Motor neuron (in vitro differentiated cells): Measurements from ENCODE around the gene NUDCD3. TPM values are rescaled to one million over a fixed set of nuclear protein-coding genes. Genes with fewer than 3 reads are reported as not detected.
"Not testable (repeated sequence)": the region's sequence is repeated elsewhere in the genome, so short reads cannot be mapped to it uniquely, and the experiment has no call there.

ENCODE experiments used
- ATAC-seq, 8 experiments: fragments of 200-7000 bp; cut with Tn5 transposase; replicated peaks in 6 of 8; 2 replicates each; pipeline ENCODE4 v1.8.0; 2021; ENCODE audit warnings: mild to moderate bottlenecking in 8 of 8, moderate library complexity in 8 of 8
- H3K27ac ChIP-seq, 2 donors: fragments of 250-450 bp; sonication (Bioruptor Pico); 2 replicates each; pipeline ENCODE4 v1.9.0; 2021; ENCODE audit warnings: antibody characterized with exemption in 2 of 2, mild to moderate bottlenecking in 2 of 2, moderate library complexity in 1 of 2
- H3K4me1 ChIP-seq, 2 donors: fragments of 250-450 bp; sonication (Bioruptor Pico); replicated peaks in 1 of 2; 2 replicates each; pipeline ENCODE4 v1.6.1; 2021; ENCODE audit warnings: antibody characterized with exemption in 2 of 2, mild to moderate bottlenecking in 2 of 2, moderate library complexity in 1 of 2
- H3K4me3 ChIP-seq, 5 donors: fragments of 250-450 bp; sonication (Bioruptor Pico); 2 replicates each; pipeline ENCODE4 v1.9.0; 2021; ENCODE audit warnings: antibody characterized with exemption in 5 of 5, mild to moderate bottlenecking in 5 of 5, moderate library complexity in 4 of 5
- WGBS, 10 experiments: fragments of 450-650 bp; shearing (Covaris generic); methylation state at CpG; one replicate each; pipeline ENCODE4 v1.0.0; 2022; 5-methylcytosine and 5-hydroxymethylcytosine counted together
- in situ Hi-C, 9 experiments: fragments of 400-800 bp; cut with MboI; loops; one replicate each; pipeline ENCODE4 v1.15.0; 2021; ENCODE audit warnings: low sequenced_read_pairs in 9 of 9, low pct_unique_long_range_greater_than_20kb in 2 of 9; ENCODE audit not compliant: unreplicated experiment in 9 of 9
- total RNA-seq, 8 experiments: library from RNA; unstranded; fragments of 300-600 nt; gene quantifications; 2 replicates each; pipeline versions ENCODE4 v1.2.3 to v1.2.4, GENCODE V29; 2022

NUDCD3 gene
- total RNA-seq, 8 experiments from 2014 or later: 44.8 to 69.6 (median 52.0) TPM

DNA sequence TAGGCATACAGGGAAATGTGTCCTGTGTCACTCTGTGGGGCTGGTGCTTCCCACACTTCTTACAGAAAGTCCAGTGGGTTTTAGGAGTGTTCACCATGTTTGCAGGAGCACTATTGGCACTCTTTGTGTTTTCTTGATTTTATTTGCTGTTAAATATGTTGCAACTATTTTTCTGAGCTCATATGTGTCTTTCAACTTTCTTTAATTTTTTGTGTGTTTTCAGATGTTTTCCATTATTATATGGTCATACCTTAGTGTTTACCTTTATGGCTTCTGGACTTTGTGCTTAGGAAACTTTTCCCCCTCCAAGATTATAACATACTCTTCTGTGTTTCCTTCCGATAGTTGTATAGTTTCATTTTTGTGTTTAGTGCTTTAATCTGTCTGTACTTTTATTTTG lies 20.8 kb upstream of the NUDCD3 start:
- ATAC-seq: no peak
- in situ Hi-C loops: no loop called here
- 20 to 100% (median 75%) methylated on average over 1 of the region's 1 CpG; no CpG with 5 or more reads in 3 of the 10 experiments for WGBS, 10 experiments
- Histone ChIP-seq H3K4me3 (no peak overlapping the region), H3K27ac (no peak overlapping the region), H3K4me1 (no peaks in the 10 kb centered on the region)

DNA sequence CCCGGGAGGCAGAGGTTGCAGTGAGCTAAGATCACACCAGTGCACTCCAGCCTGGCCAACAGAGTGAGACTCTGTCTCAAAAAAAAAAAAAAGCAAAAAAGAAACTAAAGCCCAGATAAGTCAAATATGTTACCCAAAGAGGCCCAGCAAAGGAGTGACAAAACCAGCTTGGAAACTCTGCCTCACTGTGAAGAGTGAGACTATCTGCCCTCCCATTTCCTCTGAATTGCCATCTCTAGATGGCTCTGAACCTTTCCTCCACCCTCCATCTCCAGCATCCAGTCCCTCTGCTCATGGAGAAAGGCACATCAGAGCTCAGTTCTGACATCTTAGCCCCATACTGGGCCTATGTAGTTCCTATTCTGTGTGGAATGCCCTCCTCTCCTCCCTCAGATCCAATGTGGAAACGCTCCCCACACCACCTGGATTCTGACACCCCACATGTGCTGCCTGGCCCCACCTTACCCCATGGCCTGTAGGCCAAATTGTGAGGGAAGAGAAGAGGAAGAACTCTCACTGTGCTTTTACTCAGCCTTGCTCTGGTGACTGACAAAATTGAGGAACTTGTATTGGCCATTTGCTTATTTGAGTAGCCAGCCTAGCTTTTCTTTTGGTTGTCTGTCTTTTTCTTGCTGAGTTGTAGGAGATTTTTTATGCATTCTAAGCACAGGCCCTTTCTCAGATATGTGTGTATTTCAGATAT lies 18.0 kb upstream of the NUDCD3 start:
- H3K4me3 ChIP-seq: no peak overlapping the region
- in situ Hi-C loops: no loop called here
- no peak overlapping the region for H3K27ac ChIP-seq
- H3K4me1 ChIP-seq: no peaks in the 10 kb centered on the region
- 0 to 83% (median 10%) methylated on average over 1 of the region's 2 CpGs; no CpG with 5 or more reads in 4 of the 10 experiments for WGBS, 10 experiments
- ATAC-seq: no peak

DNA sequence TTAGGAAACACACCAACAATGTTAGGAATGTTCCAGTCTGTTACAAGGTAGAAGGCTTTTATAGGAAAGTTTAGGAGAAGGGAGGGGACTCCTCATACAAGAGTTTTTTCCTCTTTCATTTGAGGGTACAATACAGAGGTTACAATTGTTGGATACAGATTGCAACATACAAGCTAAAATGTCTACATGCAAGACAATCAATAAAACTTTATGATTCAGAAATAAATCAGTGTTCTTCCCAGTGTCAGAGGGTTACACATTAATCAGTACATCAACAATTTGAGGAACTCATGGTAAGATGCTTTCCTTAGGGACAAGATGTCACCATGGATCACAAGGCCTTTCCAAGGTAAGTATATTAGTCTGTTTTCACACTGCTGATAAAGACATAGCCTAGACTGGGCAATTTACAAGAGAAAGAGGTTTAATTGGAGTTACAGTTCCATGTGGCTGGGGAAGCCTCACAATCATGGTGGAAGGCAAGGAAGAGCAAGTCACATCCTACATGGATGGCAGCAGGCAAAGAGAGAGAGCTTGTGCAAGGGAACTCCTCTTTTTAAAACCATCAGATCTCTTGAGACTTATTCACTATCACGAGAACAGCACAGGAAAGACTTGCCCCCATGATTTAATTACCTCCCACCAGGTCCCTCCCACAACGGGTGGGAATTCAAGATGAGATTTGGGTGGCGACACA lies 16.3 kb upstream of the NUDCD3 start:
- 0 to 100% (median 74%) methylated on average over 1 to 3 of the region's 3 CpGs; no CpG with 5 or more reads in 2 of the 10 experiments for WGBS, 10 experiments
- H3K4me3 ChIP-seq, H3K27ac ChIP-seq, H3K4me1 ChIP-seq, in situ Hi-C loops, ATAC-seq: not testable (repeated sequence)

DNA sequence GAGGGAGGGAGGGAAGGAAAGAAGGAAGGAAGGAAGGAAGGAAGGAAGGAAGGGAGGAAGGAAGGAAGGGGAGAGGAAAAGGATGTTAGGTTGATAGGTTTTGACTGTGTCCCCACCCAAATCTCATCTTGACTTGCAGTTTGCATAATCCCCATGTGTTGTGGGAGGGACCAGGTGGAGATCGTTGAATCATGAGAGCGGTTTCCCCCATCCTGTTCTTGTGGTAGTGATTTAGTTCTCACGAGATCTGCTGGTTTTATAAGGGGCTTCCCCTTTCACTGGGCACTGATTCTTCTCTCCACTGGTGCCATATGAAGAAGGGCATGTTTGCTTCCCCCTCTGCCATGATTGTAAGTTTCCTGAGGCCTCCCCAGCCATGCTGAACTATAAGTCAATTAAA lies 15.1 kb upstream of the NUDCD3 start:
- 20 to 60% (median 50%) methylated on average over 1 to 2 of the region's 3 CpGs; no CpG with 5 or more reads in 6 of the 10 experiments for WGBS, 10 experiments
- Histone ChIP-seq H3K4me3 (no peak overlapping the region), H3K27ac (no peak overlapping the region), H3K4me1 (no peaks in the 10 kb centered on the region)
- no peak for ATAC-seq
- in situ Hi-C loops: no loop called here

DNA sequence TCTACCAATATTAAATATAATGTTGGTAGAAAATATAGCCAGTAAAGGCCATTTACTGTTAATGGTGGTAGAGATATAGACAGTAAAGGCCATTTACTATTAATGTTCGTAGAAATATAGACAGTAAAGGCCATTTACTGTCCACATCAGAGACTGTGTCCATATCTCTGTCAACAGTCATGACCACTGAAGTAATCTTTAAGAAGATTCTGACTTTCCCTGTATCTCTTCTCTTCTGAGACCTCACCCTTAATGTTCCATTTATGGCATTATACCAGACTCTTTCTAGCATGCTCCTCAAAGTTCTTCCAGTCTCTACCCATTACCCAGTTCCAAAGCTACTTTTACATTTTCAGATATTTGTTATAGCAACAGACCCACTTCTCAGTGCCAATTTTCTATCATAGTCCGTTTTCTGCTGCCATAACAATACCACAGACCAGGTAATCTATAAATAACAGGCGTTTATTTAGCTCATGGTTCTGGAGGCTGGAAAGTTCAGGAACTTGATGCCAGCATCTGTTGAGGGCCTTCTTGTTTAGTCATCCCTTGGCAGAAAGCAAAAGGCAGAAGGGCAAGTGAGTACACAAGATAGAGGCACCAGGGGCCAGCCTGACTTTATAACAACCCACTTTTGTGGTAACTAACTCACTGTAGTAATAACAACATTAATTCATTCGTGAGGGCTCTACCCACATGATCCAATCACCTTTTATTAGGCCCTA lies 7.9 kb upstream of the NUDCD3 start:
- no peak overlapping the region for H3K27ac ChIP-seq
- in situ Hi-C loops: loop anchor here in 4 of 9 experiments (25.0 kb wide), 2 partner anchors 261 to 286 kb away; partner anchors contain the start of gene YKT6 (in 2 of the 4)
- no peak overlapping the region for H3K4me3 ChIP-seq
- H3K4me1 ChIP-seq: no peaks in the 10 kb centered on the region
- ATAC-seq: no peak
- 5 to 67% (median 26%) methylated on average over 1 to 4 of the region's 4 CpGs; no CpG with 5 or more reads in 2 of the 10 experiments for WGBS, 10 experiments

DNA sequence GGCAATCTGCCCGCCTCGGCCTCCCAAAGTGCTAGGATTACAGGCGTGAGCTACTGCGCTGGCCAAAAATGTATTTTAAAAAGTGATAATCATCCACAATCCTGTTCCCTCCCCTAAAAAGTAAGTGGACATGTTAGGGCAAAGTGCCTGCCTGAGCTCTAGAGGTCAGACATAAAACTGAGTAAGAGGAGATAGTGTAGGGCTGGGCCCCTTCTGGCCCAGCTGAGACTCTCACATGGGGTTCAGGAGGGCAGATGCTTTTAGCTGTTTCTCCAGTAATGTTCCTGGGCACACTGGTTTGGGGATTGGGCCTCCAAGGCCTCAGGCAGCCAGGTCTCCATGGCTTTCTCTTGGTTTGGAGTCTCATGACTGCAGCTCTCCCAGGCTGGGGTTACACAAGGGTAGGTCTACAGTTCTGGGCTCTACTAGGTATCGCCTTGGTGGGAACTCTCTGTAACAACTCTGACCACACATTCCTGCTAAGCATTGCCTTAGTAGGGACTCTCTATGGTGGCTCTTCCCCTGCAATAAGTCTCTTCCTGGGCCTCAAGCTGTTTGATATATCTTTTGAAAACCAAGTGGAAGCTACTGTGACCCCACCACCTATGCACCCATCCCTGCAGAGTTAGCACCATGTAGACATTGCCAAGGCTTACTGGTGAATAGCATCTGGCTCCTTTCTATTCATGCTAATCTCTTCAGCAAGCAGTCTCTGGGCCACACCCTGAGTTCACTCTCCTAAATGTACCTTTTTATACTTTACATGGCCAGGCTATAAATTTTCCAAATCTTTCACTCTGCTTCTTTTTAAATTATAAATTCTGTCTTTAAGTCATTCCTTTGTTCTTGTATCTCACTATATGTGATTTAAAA lies 6.9 kb upstream of the NUDCD3 start:
- in situ Hi-C loops: loop anchor here in 4 of 9 experiments (25.0 kb wide), 2 partner anchors 260 to 285 kb away; partner anchors contain the start of gene YKT6 (in 2 of the 4)
- 82 to 100% (median 89%) methylated on average over 2 to 4 of the region's 5 CpGs; no CpG with 5 or more reads in 5 of the 10 experiments for WGBS, 10 experiments
- peak in 3 of 8 experiments; percentile 74 to 98 (median 89) for ATAC-seq

DNA sequence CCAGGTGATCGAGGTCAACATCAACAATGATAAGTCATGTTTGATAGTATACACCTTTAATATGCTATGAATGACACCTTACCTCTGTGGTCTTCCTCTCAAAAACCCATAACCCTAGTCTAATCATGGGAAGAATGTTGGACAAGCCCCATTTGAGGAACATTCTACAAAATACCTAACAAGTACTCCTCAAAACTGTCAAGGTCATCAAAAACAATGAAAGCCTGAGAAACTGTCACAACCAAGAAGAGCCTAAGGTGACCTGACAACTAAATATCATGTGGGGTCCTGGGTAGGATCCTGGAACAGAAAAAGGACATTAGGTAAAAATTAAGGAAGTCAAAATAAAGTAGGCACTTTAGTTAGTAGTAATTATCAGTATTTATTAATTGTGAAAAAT lies 5.9 kb upstream of the NUDCD3 start:
- H3K27ac ChIP-seq: no peak overlapping the region
- in situ Hi-C loops: loop anchor here in 4 of 9 experiments (25.0 kb wide), 2 partner anchors 259 to 284 kb away; partner anchors contain the start of gene YKT6 (in 2 of the 4)

More for the DNA sequence above, 6.9 kb upstream of the NUDCD3 start:
- no peak overlapping the region for H3K27ac ChIP-seq
- H3K4me1 ChIP-seq: no peaks in the 10 kb centered on the region
- H3K4me3 ChIP-seq: no peak overlapping the region

DNA sequence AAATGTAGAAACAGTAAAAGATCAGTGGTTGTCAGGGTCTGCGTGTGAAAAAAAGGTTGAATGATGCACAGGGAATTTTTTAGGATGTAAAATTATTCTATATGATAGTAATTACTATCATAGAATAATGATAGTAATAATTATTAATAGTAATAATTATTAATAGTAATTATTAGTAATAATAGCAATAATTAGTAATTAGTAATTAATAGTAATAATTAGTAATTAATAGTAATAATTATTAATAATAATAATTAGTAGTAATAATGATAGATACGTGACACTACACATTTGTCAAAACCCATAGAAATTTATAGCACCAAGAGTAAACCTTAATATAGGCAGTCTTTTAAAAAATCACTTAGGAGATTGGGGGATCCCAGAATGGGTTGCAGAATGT lies 4.5 kb upstream of the NUDCD3 start:
- in situ Hi-C loops: loop anchor here in 4 of 9 experiments (25.0 kb wide), 2 partner anchors 258 to 283 kb away; partner anchors contain the start of gene YKT6 (in 2 of the 4)
- 19 to 88% (median 71%) methylated on average over 2 of the region's 2 CpGs for WGBS, 10 experiments
- H3K4me1 ChIP-seq: peaks cover 3% of the 10 kb centered on the region in 2 donors
- no peak overlapping the region for H3K4me3 ChIP-seq
- ATAC-seq: no peak
- H3K27ac ChIP-seq: no peak overlapping the region

More for the DNA sequence above, 5.9 kb upstream of the NUDCD3 start:
- Histone ChIP-seq H3K4me1 (peaks cover 1% of the 10 kb centered on the region in 2 donors), H3K4me3 (no peak overlapping the region)
- 0 to 78% (median 67%) methylated on average over 1 of the region's 1 CpG; no CpG with 5 or more reads in 5 of the 10 experiments for WGBS, 10 experiments
- ATAC-seq: no peak

DNA sequence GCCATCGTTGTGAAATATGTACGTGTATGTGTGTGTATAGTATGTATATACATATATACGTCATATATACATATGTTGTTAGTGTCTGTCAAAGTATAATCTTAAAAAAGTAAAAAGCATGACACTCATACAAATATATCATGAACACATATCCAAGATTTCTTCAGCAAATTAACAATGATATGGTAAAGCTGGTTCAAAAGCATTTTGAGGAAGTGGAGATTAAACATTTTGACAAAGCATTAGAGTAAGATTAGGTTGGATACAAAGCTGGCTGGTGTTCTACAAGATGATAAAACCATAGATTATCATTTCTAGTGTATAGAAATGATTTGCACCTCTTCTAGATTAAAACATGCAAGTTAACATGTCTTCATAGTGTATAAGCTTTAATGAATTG lies 771 bp upstream of the NUDCD3 start:
- Histone ChIP-seq H3K27ac (peak overlapping the region; percentile 98 to 100), H3K4me1 (peaks cover 10 to 16% of the 10 kb centered on the region in 2 donors), H3K4me3 (peak overlapping the region; percentile 58 to 97 (median 80))
- ATAC-seq: no peak
- WGBS, 10 experiments: 0 to 50% (median 6%) methylated on average over 1 to 3 of the region's 3 CpGs; no CpG with 5 or more reads in 1 of the 10 experiments
- in situ Hi-C loops: loop anchor here in 4 of 9 experiments (25.0 kb wide), 2 partner anchors 254 to 279 kb away; partner anchors contain the start of gene YKT6 (in 2 of the 4)

DNA sequence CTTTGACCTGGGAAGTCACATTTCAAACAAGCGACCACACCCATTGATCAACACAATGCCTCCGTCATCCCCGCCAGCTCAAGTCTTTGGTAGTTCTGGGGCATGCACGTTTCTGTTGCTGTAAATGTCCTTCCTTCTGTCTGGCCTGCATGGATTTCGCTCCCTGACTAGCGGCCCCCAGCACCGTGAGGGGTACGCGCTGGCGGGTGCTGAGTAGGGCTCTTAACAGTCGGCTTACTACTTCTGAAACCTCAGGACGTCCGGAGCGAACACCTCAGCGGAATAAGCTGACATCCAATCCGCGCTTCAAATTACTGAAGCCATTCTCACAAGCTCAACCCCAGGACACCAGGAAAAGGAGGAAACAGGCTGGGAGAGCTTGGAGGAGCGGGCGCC lies 505 bp downstream of the NUDCD3 start:
- WGBS, 10 experiments: 0 to 5% (median 0%) methylated on average over 4 to 15 of the region's 19 CpGs; no CpG with 5 or more reads in 2 of the 10 experiments
- in situ Hi-C loops: loop anchor here in 4 of 9 experiments (25.0 kb wide), 2 partner anchors 253 to 278 kb away; partner anchors contain the start of gene YKT6 (in 2 of the 4)

DNA sequence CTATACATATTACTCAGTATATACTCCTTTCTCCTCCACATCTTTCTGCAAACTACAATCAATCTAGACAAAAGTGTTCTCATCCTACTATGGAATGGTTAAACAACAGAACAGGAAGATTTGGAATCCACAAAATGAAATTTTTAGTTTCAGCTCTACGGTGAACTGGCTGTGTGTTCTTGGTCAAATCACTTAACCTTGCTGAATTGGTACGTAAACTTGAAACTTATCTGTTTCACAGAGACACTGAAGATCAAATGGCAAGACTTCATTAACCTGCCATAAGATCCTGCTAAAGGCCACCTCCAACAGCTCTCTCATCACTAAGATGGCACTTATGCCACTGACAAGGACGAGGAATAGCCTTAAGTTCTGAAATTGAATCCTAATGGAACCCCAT lies 1.5 kb downstream of the NUDCD3 start:
- in situ Hi-C loops: loop anchor here in 4 of 9 experiments (25.0 kb wide), 2 partner anchors 252 to 277 kb away; partner anchors contain the start of gene YKT6 (in 2 of the 4)
- H3K4me3 ChIP-seq: peak overlapping the region; percentile 58 to 97 (median 80)
- WGBS, 10 experiments: 72 to 100% (median 92%) methylated on average over 1 to 3 of the region's 3 CpGs; no CpG with 5 or more reads in 2 of the 10 experiments
- peaks cover 10 to 16% of the 10 kb centered on the region in 2 donors for H3K4me1 ChIP-seq
- no peak overlapping the region for H3K27ac ChIP-seq
- ATAC-seq: no peak

More for the DNA sequence above, 505 bp downstream of the NUDCD3 start:
- peaks cover 10 to 16% of the 10 kb centered on the region in 2 donors for H3K4me1 ChIP-seq
- H3K27ac ChIP-seq: peak overlapping the region; percentile 98 to 100
- peak in 6 of 8 experiments; percentile 5 to 30 (median 14) for ATAC-seq
- H3K4me3 ChIP-seq: peak overlapping the region; percentile 58 to 97 (median 80)
